GM23338 (cell line): ENCODE data around the gene CANT1. TPM values are rescaled to one million over a fixed set of nuclear protein-coding genes. Genes with fewer than 3 reads are reported as not detected.

Experiments used
- ATAC-seq: fragments of 200-7000 bp; cut with Tn5 transposase; 3 replicates; pipeline ENCODE4 v1.9.1; 2020
- DNase-seq: peaks from one replicate; pipeline ENCODE4 v3.0.0-alpha.2; 2015; ENCODE audit warnings: low spot score
- H2AFZ ChIP-seq: fragments of 200-600 bp; sonication (generic); 2 replicates; pipeline ENCODE4 v1.8.0; 2016; ENCODE audit warnings: antibody characterized with exemption, mild to moderate bottlenecking, moderate library complexity
- H3F3A ChIP-seq: fragments of 200-600 bp; sonication (generic); replicated peaks from 2 replicates; pipeline ENCODE4 v1.8.0; 2017; ENCODE audit warnings: antibody characterized with exemption, mixed run types, low read depth
- H3K27ac ChIP-seq: fragments of 200-600 bp; sonication (generic); 2 replicates; pipeline ENCODE4 v1.6.1; 2016; ENCODE audit warnings: low read depth
- H3K27me3 ChIP-seq: fragments of 200-600 bp; sonication (generic); 2 replicates; pipeline ENCODE4 v1.8.0; 2016; ENCODE audit warnings: mild to moderate bottlenecking, mixed run types, moderate library complexity; ENCODE audit not compliant: insufficient read depth
- H3K36me3 ChIP-seq: fragments of 200-600 bp; sonication (generic); 2 replicates; pipeline ENCODE4 v1.8.0; 2016; ENCODE audit warnings: mild to moderate bottlenecking; ENCODE audit not compliant: insufficient read depth
- H3K4me1 ChIP-seq: fragments of 200-600 bp; sonication (generic); 2 replicates; pipeline ENCODE4 v1.8.0; 2016; ENCODE audit warnings: mild to moderate bottlenecking, moderate library complexity; ENCODE audit not compliant: insufficient read depth
- H3K4me2 ChIP-seq: fragments of 200-600 bp; sonication (generic); 2 replicates; pipeline ENCODE4 v1.7.1; 2017; ENCODE audit warnings: mixed run types
- H3K4me3 ChIP-seq: fragments of 200-600 bp; sonication (generic); 2 replicates; pipeline ENCODE4 v1.6.1; 2016; ENCODE audit warnings: mixed run types
- H3K79me2 ChIP-seq: fragments of 200-600 bp; sonication (generic); replicated peaks from 2 replicates; pipeline ENCODE4 v1.8.0; 2017; ENCODE audit warnings: mild to moderate bottlenecking; ENCODE audit not compliant: insufficient read depth
- H3K9me2 ChIP-seq: fragments of 200-600 bp; sonication (generic); 2 replicates; pipeline ENCODE4 v1.8.0; 2017; ENCODE audit not compliant: insufficient read depth
- H4K20me1 ChIP-seq: fragments of 200-600 bp; sonication (generic); replicated peaks from 2 replicates; pipeline ENCODE4 v1.8.0; 2017; ENCODE audit warnings: mild to moderate bottlenecking; ENCODE audit not compliant: insufficient read depth
- H3K27ac Mint-ChIP-seq: 2 replicates; pipeline ENCODE4 v1.8.0; 2020; ENCODE audit warnings: inconsistent platforms, mild to moderate bottlenecking, moderate library complexity, mixed read lengths
- H3K27me3 Mint-ChIP-seq: 3 replicates; pipeline ENCODE4 v1.8.0; 2022; ENCODE audit warnings: low read depth, mild to moderate bottlenecking, moderate library complexity, mixed read lengths, inconsistent platforms; ENCODE audit not compliant: insufficient read depth, poor library complexity
- H3K36me3 Mint-ChIP-seq: 3 replicates; pipeline ENCODE4 v1.8.0; 2021; ENCODE audit warnings: low read depth, mild to moderate bottlenecking, inconsistent platforms, moderate library complexity, mixed read lengths
- H3K4me1 Mint-ChIP-seq: 3 replicates; pipeline ENCODE4 v1.8.0; 2020; ENCODE audit warnings: mild to moderate bottlenecking, inconsistent platforms, mixed read lengths
- H3K4me3 Mint-ChIP-seq: 3 replicates; pipeline ENCODE4 v1.8.0; 2021; ENCODE audit warnings: moderate library complexity, mild to moderate bottlenecking, inconsistent platforms, mixed read lengths
- H3K9me3 Mint-ChIP-seq: 3 replicates; pipeline ENCODE4 v1.8.0; 2020; ENCODE audit warnings: moderate library complexity, mild to moderate bottlenecking, inconsistent platforms, mixed read lengths
- CTCF ChIP-seq, 2 experiments: fragments of 200-600 bp in 1 of 2; sonication (generic) in 1 of 2; conservative IDR thresholded peaks; 2 replicates each; pipeline versions ENCODE4 v1.5.1 to v1.6.1; 2016 to 2017; ENCODE audit warnings: antibody characterized with exemption in 2 of 2, low read depth in 2 of 2, mild to moderate bottlenecking in 2 of 2, moderate library complexity in 1 of 2
- ETS1 ChIP-seq: IDR thresholded peaks from 2 replicates; pipeline ENCODE4 v1.6.1; 2016; ENCODE audit warnings: antibody characterized with exemption
- EZH2 ChIP-seq: fragments of 200-600 bp; sonication (generic); IDR thresholded peaks from one replicate; pipeline ENCODE4 v1.8.0; 2017; ENCODE audit warnings: antibody characterized with exemption, mild to moderate bottlenecking, low read depth; ENCODE audit not compliant: unreplicated experiment
- EZH2phosphoT487 ChIP-seq: fragments of 200-600 bp; sonication (generic); IDR thresholded peaks from one replicate; pipeline ENCODE4 v1.8.1; 2018; ENCODE audit warnings: antibody characterized with exemption; ENCODE audit not compliant: unreplicated experiment
- NANOG ChIP-seq: IDR thresholded peaks from 2 replicates; pipeline ENCODE4 v1.6.1; 2016; ENCODE audit warnings: antibody characterized with exemption, borderline replicate concordance
- REST ChIP-seq: IDR thresholded peaks from one replicate; pipeline ENCODE4 v1.6.1; 2018; ENCODE audit warnings: antibody characterized with exemption; ENCODE audit not compliant: unreplicated experiment
- STAT1 ChIP-seq: IDR thresholded peaks from one replicate; pipeline ENCODE4 v1.6.1; 2016; ENCODE audit warnings: antibody characterized with exemption; ENCODE audit not compliant: unreplicated experiment
- ZNF331 ChIP-seq: fragments of 250-450 bp; sonication (Bioruptor Pico); IDR thresholded peaks from 2 replicates; pipeline ENCODE4 v1.5.0; 2020; ENCODE audit warnings: low read depth, mild to moderate bottlenecking, moderate library complexity
- ZNF462 ChIP-seq: fragments of 250-450 bp; sonication (Bioruptor Pico); IDR thresholded peaks from 2 replicates; pipeline ENCODE4 v1.5.0; 2020; ENCODE audit warnings: mild to moderate bottlenecking, moderate library complexity
- polyA plus RNA-seq: library from polyadenylated mRNA; unstranded; fragments of >200 nt; fragmentation: Nextera tagmentation; extraction: Ambion mirVana; gene quantifications from 2 replicates; pipeline ENCODE4 v1.2.1, GENCODE V29; 2016
- total RNA-seq: library from RNA; depleted of rRNA; stranded (reverse); fragments of >200 nt; shearing (Covaris generic); gene quantifications from 2 replicates; pipeline ENCODE4 v1.2.3, GENCODE V29; 2014

The CANT1 gene
- total and polyA plus RNA-seq, 2 experiments from 2014 or later, result 5.9 to 38.8 TPM

- no peak overlapping the region for H3K4me3 ChIP-seq
- no peak overlapping the region; the same call in 2 of the 3 replicates for H3K4me3 Mint-ChIP-seq
- H3K9me3 Mint-ChIP-seq, result peaks cover 10% of the 10 kb centered on the region; the same call in 2 of the 3 replicates
- H3K79me2 ChIP-seq, result peaks cover 21% of the 10 kb centered on the region
- DNase-seq (no peak), ATAC-seq (peak; percentile 18)
- peaks cover 5% of the 10 kb centered on the region; the same call in 1 of the 2 replicates for H3K4me1 ChIP-seq
- no peak overlapping the region for H3K4me2 ChIP-seq
- H3K36me3 ChIP-seq, result no peaks in the 10 kb centered on the region
- H3K27me3 ChIP-seq, result peaks cover 64% of the 10 kb centered on the region
- peaks cover 16% of the 10 kb centered on the region; the same call in 2 of the 3 replicates for H3K36me3 Mint-ChIP-seq
- peaks cover 19% of the 10 kb centered on the region for H3K4me1 Mint-ChIP-seq
- H3K9me2 ChIP-seq, result no peaks in the 10 kb centered on the region; the same call in 1 of the 2 replicates
- no peak overlapping the region for H2AFZ ChIP-seq
- H4K20me1 ChIP-seq, result peaks cover 41% of the 10 kb centered on the region
- peaks cover 65% of the 10 kb centered on the region for H3K27me3 Mint-ChIP-seq
- H3F3A ChIP-seq, result peaks cover 4% of the 10 kb centered on the region; the same call in 1 of the 2 replicates
- H3K27ac ChIP-seq, result no peak overlapping the region
- no peak for TF ChIP-seq REST
- TF ChIP-seq EZH2phosphoT487, result no peak
- TF ChIP-seq CTCF (conservative IDR thresholded peaks at IDR 0.05; ENCODE audit: low read depth in 2 of 2), result no peak
- TF ChIP-seq ZNF331 (CRISPR knock-in tag), result no peak
- TF ChIP-seq EZH2, result no peak
- no peak for TF ChIP-seq ZNF462
- no peak for TF ChIP-seq NANOG
- TF ChIP-seq STAT1, result no peak
- TF ChIP-seq ETS1, result no peak
- H3K27ac Mint-ChIP-seq, result no peak overlapping the region
Measured at GRCh38 chr17:79006794-79007503, 2.6 kb downstream of the CANT1 start.
